Spleen (tissue), 7 donors: ENCODE measurements around the gene KLF15.

Experiments
- POLR2A ChIP-seq, 3 donors: fragments of 450-650 bp; IDR thresholded peaks; one replicate each; pipeline ENCODE4 v1.5.1; 2017; ENCODE audit warnings: antibody characterized with exemption in 3 of 3, mild to moderate bottlenecking in 1 of 3
- TF ChIP-seq, protein P1 (sequence below), 11 experiments: fragments of 200-600 bp in 7 of 11; fragments of 450-650 bp in 4 of 11; sonication (generic) in 4 of 11; IDR thresholded peaks in 8 of 11; conservative IDR thresholded peaks in 3 of 11; 1 replicate in 7 of 11; 2 replicates in 4 of 11; pipeline versions ENCODE4 v1.4.0 to v1.8.0; 2016 to 2021; ENCODE audit warnings: antibody characterized with exemption in 11 of 11, inconsistent platforms in 4 of 11, mild to moderate bottlenecking in 1 of 11
- donor health status: DM: no; HTN: no; CAD: no; lungs with moderate emphysema.
- donor health status: DM: no; HTN: no; CAD: no.
- donor health status: DM: no; HTN: no; CAD: no.

DNA sequence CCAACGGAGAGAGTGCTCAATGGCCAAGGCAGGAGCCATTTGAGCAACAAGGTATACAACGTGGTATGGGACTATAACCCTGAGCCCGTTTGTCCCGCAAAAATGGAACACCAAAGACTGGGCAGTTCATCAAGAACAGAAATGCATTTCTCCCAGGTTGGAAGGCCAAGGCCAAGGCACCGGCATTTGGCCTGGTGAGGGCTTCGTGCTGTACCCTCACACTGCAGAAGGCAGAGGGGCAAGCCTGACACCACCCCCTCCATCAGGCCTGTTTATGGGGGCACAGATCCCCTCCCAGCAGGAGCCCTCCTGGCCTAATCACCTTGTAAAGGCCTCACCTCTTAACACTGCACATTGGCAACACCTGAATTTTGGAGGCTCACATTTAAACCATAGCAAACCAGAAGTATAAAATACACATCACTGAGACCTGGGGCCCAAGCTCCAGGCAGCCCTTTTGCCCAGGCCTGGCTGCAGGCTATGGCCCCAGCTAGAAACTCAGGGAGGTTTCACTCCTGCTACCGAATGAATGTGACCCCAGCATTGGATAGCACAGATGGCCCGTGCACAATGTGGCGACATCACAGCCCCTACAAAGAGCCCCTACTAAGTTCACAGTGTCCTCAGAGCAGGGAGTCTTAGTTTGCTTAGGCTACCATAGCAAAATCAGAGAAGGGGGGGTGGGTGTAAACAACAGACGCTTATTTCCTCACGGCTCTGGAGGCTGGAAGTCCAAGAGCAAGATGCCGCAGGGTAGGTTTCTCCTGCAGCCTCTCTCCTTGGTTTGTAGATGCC lies 47.1 kb downstream of the KLF15 start:
- TF ChIP-seq, protein P1, sequence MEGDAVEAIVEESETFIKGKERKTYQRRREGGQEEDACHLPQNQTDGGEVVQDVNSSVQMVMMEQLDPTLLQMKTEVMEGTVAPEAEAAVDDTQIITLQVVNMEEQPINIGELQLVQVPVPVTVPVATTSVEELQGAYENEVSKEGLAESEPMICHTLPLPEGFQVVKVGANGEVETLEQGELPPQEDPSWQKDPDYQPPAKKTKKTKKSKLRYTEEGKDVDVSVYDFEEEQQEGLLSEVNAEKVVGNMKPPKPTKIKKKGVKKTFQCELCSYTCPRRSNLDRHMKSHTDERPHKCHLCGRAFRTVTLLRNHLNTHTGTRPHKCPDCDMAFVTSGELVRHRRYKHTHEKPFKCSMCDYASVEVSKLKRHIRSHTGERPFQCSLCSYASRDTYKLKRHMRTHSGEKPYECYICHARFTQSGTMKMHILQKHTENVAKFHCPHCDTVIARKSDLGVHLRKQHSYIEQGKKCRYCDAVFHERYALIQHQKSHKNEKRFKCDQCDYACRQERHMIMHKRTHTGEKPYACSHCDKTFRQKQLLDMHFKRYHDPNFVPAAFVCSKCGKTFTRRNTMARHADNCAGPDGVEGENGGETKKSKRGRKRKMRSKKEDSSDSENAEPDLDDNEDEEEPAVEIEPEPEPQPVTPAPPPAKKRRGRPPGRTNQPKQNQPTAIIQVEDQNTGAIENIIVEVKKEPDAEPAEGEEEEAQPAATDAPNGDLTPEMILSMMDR (IDR thresholded peaks at IDR 0.05 in 8 of 11, conservative IDR thresholded peaks at IDR 0.05 in 3 of 11) = no peak
- no peak for TF ChIP-seq POLR2A (IDR thresholded peaks at IDR 0.05)
